SK-N-SH (cell line): ENCODE measurements around the gene ZNF774. TPM values are rescaled to one million over a fixed set of nuclear protein-coding genes. Genes with fewer than 3 reads are reported as not detected.

Source experiments
- CTCF ChIA-PET: fragments of 300-600, 350-600 bp; formaldehyde crosslinking; extraction: SDS; loops from one replicate; lab custom pipeline; 2021; lab: Yijun Ruan, JAX
- POLR2A ChIA-PET: fragments of 350-600 bp; sonication (Branson Sonifier 250); formaldehyde crosslinking; extraction: SDS; loops from one replicate; lab custom pipeline; 2020; ENCODE audit warnings: antibody characterized with exemption, inconsistent platforms; lab: Yijun Ruan, JAX
- DNase-seq: peaks from one replicate; pipeline ENCODE4 v3.0.0; 2012
- H2AFZ ChIP-seq: fragments of 200-600 bp; sonication (generic); 2 replicates; pipeline ENCODE4 v1.8.1; 2016; ENCODE audit warnings: antibody characterized with exemption, mild to moderate bottlenecking, low read depth
- H3F3A ChIP-seq: fragments of 200-600 bp; sonication (generic); replicated peaks from 2 replicates; pipeline ENCODE3; 2016; ENCODE audit warnings: antibody characterized with exemption, mild to moderate bottlenecking; ENCODE audit not compliant: insufficient read depth
- H3K27ac ChIP-seq, 2 experiments: fragments of 200-500 bp in 1 of 2; fragments of 200-600 bp in 1 of 2; sonication (Bioruptor generic) in 1 of 2; sonication (generic), shearing (Covaris generic) in 1 of 2; 2 replicates each; pipeline versions ENCODE4 v1.5.1 to v1.6.1; 2014 to 2016; ENCODE audit warnings: low read depth in 2 of 2, inconsistent platforms in 1 of 2, low read length in 1 of 2, mild to moderate bottlenecking in 1 of 2, mixed read lengths in 1 of 2
- H3K27me3 ChIP-seq: fragments of 200-600 bp; sonication (generic), shearing (Covaris generic); 2 replicates; pipeline ENCODE4 v1.6.1; 2016; ENCODE audit warnings: mixed run types; ENCODE audit not compliant: insufficient read depth
- H3K36me3 ChIP-seq, 2 experiments: fragments of 200-500 bp in 1 of 2; fragments of 200-600 bp in 1 of 2; sonication (Bioruptor generic) in 1 of 2; sonication (generic) in 1 of 2; replicated peaks in 1 of 2; 2 replicates each; pipeline versions ENCODE3 to v1.5.1; 2014 to 2016; ENCODE audit warnings: low read length in 1 of 2, mild to moderate bottlenecking in 1 of 2; ENCODE audit not compliant: insufficient read depth in 2 of 2, control insufficient read depth in 1 of 2
- H3K4me1 ChIP-seq, 2 experiments: fragments of 200-500 bp in 1 of 2; fragments of 200-600 bp in 1 of 2; sonication (Bioruptor generic) in 1 of 2; sonication (generic), shearing (Covaris generic) in 1 of 2; 2 replicates each; pipeline versions ENCODE4 v1.5.1 to v1.6.1; 2014 to 2016; ENCODE audit warnings: low read depth in 1 of 2, low read length in 1 of 2, mixed run types in 1 of 2; ENCODE audit not compliant: insufficient read depth in 2 of 2, control insufficient read depth in 1 of 2
- H3K4me2 ChIP-seq: fragments of 200-600 bp; sonication (generic), shearing (Covaris generic); 2 replicates; pipeline ENCODE4 v1.6.1; 2017; ENCODE audit warnings: mixed run types
- H3K4me3 ChIP-seq, 2 experiments: fragments of 200-500 bp in 1 of 2; fragments of 200-600 bp in 1 of 2; sonication (Bioruptor generic) in 1 of 2; sonication (generic), shearing (Covaris generic) in 1 of 2; 2 replicates each; pipeline versions ENCODE4 v1.5.1 to v1.8.1; 2014 to 2016; ENCODE audit warnings: low read depth in 2 of 2, inconsistent platforms in 1 of 2, low read length in 1 of 2, mild to moderate bottlenecking in 1 of 2, mixed read lengths in 1 of 2, moderate library complexity in 1 of 2
- H3K79me2 ChIP-seq: fragments of 200-600 bp; sonication (generic); 2 replicates; pipeline ENCODE4 v1.8.1; 2017; ENCODE audit warnings: mild to moderate bottlenecking; ENCODE audit not compliant: insufficient read depth
- H3K9ac ChIP-seq: fragments of 200-600 bp; sonication (generic); 2 replicates; pipeline ENCODE4 v1.6.1; 2017; ENCODE audit warnings: mixed run types
- H3K9me2 ChIP-seq: fragments of 200-600 bp; sonication (generic); 2 replicates; pipeline ENCODE4 v1.6.1; 2017; ENCODE audit warnings: mixed run types
- H3K9me3 ChIP-seq: fragments of 200-600 bp; sonication (generic); 2 replicates; pipeline ENCODE4 v1.6.1; 2017; ENCODE audit warnings: mixed run types, mild to moderate bottlenecking, moderate library complexity
- H4K20me1 ChIP-seq: fragments of 200-600 bp; sonication (generic); 2 replicates; pipeline ENCODE4 v1.6.1; 2017; ENCODE audit warnings: mild to moderate bottlenecking, mixed run types; ENCODE audit not compliant: insufficient read depth
- NFIC ChIP-seq: IDR thresholded peaks from 2 replicates; pipeline ENCODE4 v1.4.0; 2012; ENCODE audit warnings: borderline replicate concordance
- NRF1 ChIP-seq: IDR thresholded peaks from 2 replicates; pipeline ENCODE4 v1.6.1; 2012; ENCODE audit warnings: low read depth, mild to moderate bottlenecking, low read length
- RAD21 ChIP-seq: IDR thresholded peaks from 2 replicates; pipeline ENCODE4 v1.6.1; 2012; ENCODE audit warnings: mild to moderate bottlenecking, low read length
- RFX5 ChIP-seq: IDR thresholded peaks from 2 replicates; pipeline ENCODE4 v1.6.1; 2012; ENCODE audit warnings: mild to moderate bottlenecking, improper control_type of control experiment, low read length
- SMC3 ChIP-seq: IDR thresholded peaks from 2 replicates; pipeline ENCODE4 v1.6.1; 2012; ENCODE audit warnings: low read depth, low read length, improper control_type of control experiment
- WGBS: methylation state at CpG from one replicate; pipeline ENCODE4 v1.1.6; 2017; ENCODE audit warnings: low lambda C conversion rate; 5-methylcytosine and 5-hydroxymethylcytosine counted together
- polyA plus RNA-seq, 3 experiments: library from polyadenylated mRNA; depleted of rRNA; stranded (reverse); fragments of >200 nt; gene quantifications; 2 replicates each; pipeline ENCODE4 v1.2.3, GENCODE V29; 2012
- TF ChIP-seq, protein P1 (sequence below): fragments of 200-600 bp; sonication (generic); IDR thresholded peaks from 2 replicates; pipeline ENCODE4 v1.6.1; 2017; ENCODE audit warnings: antibody characterized with exemption, mild to moderate bottlenecking, moderate library complexity
- TF ChIP-seq, protein P2 (sequence below): IDR thresholded peaks from 2 replicates; pipeline ENCODE4 v1.6.1; 2012; ENCODE audit warnings: mild to moderate bottlenecking, low read depth, low read length, moderate library complexity
- TF ChIP-seq, protein P3 (sequence below): IDR thresholded peaks from 2 replicates; pipeline ENCODE4 v1.4.0; 2012; ENCODE audit warnings: low read depth, borderline replicate concordance

Gene ZNF774
- polyA plus RNA-seq, 1 of the 3 experiments (the other 2 are of a cell fraction), result 1.8 TPM

DNA sequence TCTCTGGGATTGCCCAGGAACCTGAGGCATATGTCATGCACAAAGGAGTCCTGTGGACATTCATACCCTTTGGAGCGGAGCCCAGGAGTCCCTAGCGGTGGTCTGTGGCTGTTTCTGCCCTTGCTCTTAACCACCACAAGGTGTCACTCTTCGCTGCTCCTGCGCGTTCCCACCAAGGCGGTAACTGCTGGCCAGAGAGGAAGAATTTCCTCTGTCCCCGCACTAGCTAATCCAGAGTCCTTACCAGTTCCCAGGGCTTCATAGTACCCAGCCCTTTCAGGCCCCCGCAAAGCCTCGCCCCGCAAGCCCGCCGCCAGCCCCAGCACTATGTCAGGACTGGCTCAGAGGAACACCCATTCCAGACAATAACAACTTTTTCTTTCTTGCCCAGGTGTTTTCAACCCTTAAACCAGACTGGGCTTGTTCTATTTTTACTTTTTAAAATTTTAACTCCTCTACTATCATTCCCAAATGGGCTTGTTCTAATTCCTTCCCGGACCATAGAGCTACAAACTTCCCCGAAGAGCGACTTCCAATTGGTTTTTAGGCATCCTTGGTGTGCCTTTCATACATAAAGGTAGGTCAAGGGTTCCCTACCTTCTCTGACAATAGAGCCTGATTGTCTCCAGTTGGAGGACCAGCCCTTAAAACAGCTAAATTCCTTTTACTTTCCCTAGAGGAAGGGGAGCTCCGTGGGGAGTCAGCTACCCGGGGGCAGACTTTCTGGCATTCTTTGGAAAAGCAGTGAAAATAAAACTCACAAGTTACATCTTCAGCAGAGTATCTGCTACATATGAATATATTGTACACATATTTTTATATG, 31.8 kb upstream of the ZNF774 start:
- H3K4me2 ChIP-seq, result peak overlapping the region; percentile 39; the same call in 1 of the 2 replicates
- CTCF ChIA-PET, result interaction anchor here (0.5 to 6.8 kb wide), 87 partner anchors 9 to 952 kb away, joined by 3 to 116 read pairs (median 4); partner anchors contain the start of genes AP3S2, FES, HDDC3 and IQGAP1
- H3K27ac ChIP-seq, result no peak overlapping the region
- H3F3A ChIP-seq, result no peaks in the 10 kb centered on the region
- H3K4me1 ChIP-seq, result peaks cover 0 to 5% of the 10 kb centered on the region in 2 experiments; a peak in 1 of 4 replicates
- H3K79me2 ChIP-seq, result no peaks in the 10 kb centered on the region
- H3K27me3 ChIP-seq, result no peaks in the 10 kb centered on the region
- peak overlapping the region; percentile 17; the same call in 1 of the 2 replicates for H3K9ac ChIP-seq
- peak; percentile 53 for TF ChIP-seq NFIC
- no peak for TF ChIP-seq RFX5
- TF ChIP-seq, protein P1, sequence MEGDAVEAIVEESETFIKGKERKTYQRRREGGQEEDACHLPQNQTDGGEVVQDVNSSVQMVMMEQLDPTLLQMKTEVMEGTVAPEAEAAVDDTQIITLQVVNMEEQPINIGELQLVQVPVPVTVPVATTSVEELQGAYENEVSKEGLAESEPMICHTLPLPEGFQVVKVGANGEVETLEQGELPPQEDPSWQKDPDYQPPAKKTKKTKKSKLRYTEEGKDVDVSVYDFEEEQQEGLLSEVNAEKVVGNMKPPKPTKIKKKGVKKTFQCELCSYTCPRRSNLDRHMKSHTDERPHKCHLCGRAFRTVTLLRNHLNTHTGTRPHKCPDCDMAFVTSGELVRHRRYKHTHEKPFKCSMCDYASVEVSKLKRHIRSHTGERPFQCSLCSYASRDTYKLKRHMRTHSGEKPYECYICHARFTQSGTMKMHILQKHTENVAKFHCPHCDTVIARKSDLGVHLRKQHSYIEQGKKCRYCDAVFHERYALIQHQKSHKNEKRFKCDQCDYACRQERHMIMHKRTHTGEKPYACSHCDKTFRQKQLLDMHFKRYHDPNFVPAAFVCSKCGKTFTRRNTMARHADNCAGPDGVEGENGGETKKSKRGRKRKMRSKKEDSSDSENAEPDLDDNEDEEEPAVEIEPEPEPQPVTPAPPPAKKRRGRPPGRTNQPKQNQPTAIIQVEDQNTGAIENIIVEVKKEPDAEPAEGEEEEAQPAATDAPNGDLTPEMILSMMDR, result peak; percentile 97
- 0 out of 2 replicates have a peak, but pooled peaks have one; percentile 10 for TF ChIP-seq NRF1
- TF ChIP-seq SMC3, result peak; percentile 99
- TF ChIP-seq, protein P2, sequence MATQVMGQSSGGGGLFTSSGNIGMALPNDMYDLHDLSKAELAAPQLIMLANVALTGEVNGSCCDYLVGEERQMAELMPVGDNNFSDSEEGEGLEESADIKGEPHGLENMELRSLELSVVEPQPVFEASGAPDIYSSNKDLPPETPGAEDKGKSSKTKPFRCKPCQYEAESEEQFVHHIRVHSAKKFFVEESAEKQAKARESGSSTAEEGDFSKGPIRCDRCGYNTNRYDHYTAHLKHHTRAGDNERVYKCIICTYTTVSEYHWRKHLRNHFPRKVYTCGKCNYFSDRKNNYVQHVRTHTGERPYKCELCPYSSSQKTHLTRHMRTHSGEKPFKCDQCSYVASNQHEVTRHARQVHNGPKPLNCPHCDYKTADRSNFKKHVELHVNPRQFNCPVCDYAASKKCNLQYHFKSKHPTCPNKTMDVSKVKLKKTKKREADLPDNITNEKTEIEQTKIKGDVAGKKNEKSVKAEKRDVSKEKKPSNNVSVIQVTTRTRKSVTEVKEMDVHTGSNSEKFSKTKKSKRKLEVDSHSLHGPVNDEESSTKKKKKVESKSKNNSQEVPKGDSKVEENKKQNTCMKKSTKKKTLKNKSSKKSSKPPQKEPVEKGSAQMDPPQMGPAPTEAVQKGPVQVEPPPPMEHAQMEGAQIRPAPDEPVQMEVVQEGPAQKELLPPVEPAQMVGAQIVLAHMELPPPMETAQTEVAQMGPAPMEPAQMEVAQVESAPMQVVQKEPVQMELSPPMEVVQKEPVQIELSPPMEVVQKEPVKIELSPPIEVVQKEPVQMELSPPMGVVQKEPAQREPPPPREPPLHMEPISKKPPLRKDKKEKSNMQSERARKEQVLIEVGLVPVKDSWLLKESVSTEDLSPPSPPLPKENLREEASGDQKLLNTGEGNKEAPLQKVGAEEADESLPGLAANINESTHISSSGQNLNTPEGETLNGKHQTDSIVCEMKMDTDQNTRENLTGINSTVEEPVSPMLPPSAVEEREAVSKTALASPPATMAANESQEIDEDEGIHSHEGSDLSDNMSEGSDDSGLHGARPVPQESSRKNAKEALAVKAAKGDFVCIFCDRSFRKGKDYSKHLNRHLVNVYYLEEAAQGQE, result 0 out of 2 replicates have a peak, but pooled peaks have one; percentile 29
- peak; percentile 98 for TF ChIP-seq RAD21
- TF ChIP-seq, protein P3, sequence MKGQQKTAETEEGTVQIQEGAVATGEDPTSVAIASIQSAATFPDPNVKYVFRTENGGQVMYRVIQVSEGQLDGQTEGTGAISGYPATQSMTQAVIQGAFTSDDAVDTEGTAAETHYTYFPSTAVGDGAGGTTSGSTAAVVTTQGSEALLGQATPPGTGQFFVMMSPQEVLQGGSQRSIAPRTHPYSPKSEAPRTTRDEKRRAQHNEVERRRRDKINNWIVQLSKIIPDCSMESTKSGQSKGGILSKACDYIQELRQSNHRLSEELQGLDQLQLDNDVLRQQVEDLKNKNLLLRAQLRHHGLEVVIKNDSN, result no peak
- no peaks in the 10 kb centered on the region for H4K20me1 ChIP-seq
- POLR2A ChIA-PET, result no interaction called here
- peak overlapping the region; percentile 77 for H2AFZ ChIP-seq
- no peaks in the 10 kb centered on the region for H3K9me3 ChIP-seq
- H3K36me3 ChIP-seq, result no peaks in the 10 kb centered on the region
- H3K4me3 ChIP-seq, result peak overlapping the region in 1 of 2 experiments; percentile 13; a peak in 1 of 4 replicates
- DNase-seq, result peak; percentile 85
- H3K9me2 ChIP-seq, result no peaks in the 10 kb centered on the region
- WGBS, result 21% methylated on average over 17 of the region's 17 CpGs
